ENCODE measurements around the gene WDR7. TPM values are rescaled to one million over a fixed set of nuclear protein-coding genes. Genes with fewer than 3 reads are reported as not detected.

Gene WDR7
- total and polyA plus RNA-seq, 9 of the 15 experiments (the other 6 are each of a cell fraction or from before 2014, with no cell fraction given): 1.4 to 9.4 (median 5.3) TPM

GRCh38 chr18:56927786-56928185, 276.6 kb downstream of the WDR7 start:
- POLR2A ChIA-PET: no interaction called here
- Histone ChIP-seq H3K27ac (ENCODE audit: extremely low read depth, low read depth, low read length) (no peak overlapping the region), H4K20me1 (replicated peaks; ENCODE audit: control insufficient read depth, insufficient read depth, low read length) (no peaks in the 10 kb centered on the region), H3K4me1 (replicated peaks in 1 of 2; ENCODE audit: control insufficient read depth in 2 of 2, insufficient read depth in 2 of 2, low read length in 2 of 2) (no peaks in the 10 kb centered on the region), H3K4me2 (ENCODE audit: insufficient read depth, low read length) (no peak overlapping the region), H3K4me3 (no peak overlapping the region), H3K27me3 (ENCODE audit: control insufficient read depth in 2 of 2, insufficient read depth in 2 of 2, low read length in 2 of 2) (no peaks in the 10 kb centered on the region), H3K79me2 (ENCODE audit: control insufficient read depth, insufficient read depth, low read length) (no peaks in the 10 kb centered on the region), H3K9ac (ENCODE audit: insufficient read depth in 1 of 2, low read depth in 2 of 2, low read length in 2 of 2) (no peak overlapping the region), H3K9me1 (ENCODE audit: control insufficient read depth, insufficient read depth, low read length) (no peaks in the 10 kb centered on the region), H2AFZ (ENCODE audit: low read depth, low read length) (no peak overlapping the region), H3K9me3 (replicated peaks; ENCODE audit: control insufficient read depth, insufficient read depth, low read depth, low read length) (no peaks in the 10 kb centered on the region), H3K36me3 (ENCODE audit: control insufficient read depth, insufficient read depth, low read length) (no peaks in the 10 kb centered on the region)
- in situ Hi-C loops (cut with MboI) (no loop called here), intact Hi-C loops (cut with micrococcal nuclease) (no loop called here)
- TF ChIP-seq ADNP (tag; IDR thresholded peaks at IDR 0.05) (no peak), AFF4 (CRISPR knock-in tag; IDR thresholded peaks at IDR 0.05) (no peak), E2F6 (IDR thresholded peaks at IDR 0.05; ENCODE audit: borderline replicate concordance in 1 of 2, extremely low read depth in 1 of 2, insufficient read depth in 1 of 2, insufficient read length in 1 of 2, low read depth in 1 of 2, low read length in 1 of 2, poor library complexity in 1 of 2, severe bottlenecking in 1 of 2) (no peak), TCF7 (IDR thresholded peaks at IDR 0.05; ENCODE audit: borderline replicate concordance) (no peak), ZNF197 (CRISPR knock-in tag; IDR thresholded peaks at IDR 0.05; ENCODE audit: low read depth) (no peak), ZNF79 (CRISPR knock-in tag; IDR thresholded peaks at IDR 0.05; ENCODE audit: low read depth) (no peak), COPS2 (conservative IDR thresholded peaks at IDR 0.05) (no peak), TSC22D4 (tag; IDR thresholded peaks at IDR 0.05) (no peak), MAFG (tag; conservative IDR thresholded peaks at IDR 0.05) (no peak), PYGO2 (tag; IDR thresholded peaks at IDR 0.05) (no peak), TFE3 (CRISPR knock-in tag; IDR thresholded peaks at IDR 0.05) (no peak), MYNN (IDR thresholded peaks at IDR 0.05) (no peak), MYNN (CRISPR knock-in tag; IDR thresholded peaks at IDR 0.05) (no peak), NONO (IDR thresholded peaks at IDR 0.05; ENCODE audit: low read depth in 2 of 2, low read length in 1 of 2) (no peak), ZNF668 (CRISPR knock-in tag; IDR thresholded peaks at IDR 0.05) (no peak), RBM17 (IDR thresholded peaks at IDR 0.05; ENCODE audit: borderline replicate concordance, low read depth, low read length) (no peak)
- DNase-seq (ENCODE audit: extremely low read depth in 1 of 4, low spot score in 3 of 4): no peak
- WGBS (ENCODE audit: insufficient coverage, low coverage, missing lambda C conversion rate): 75% methylated on average over 3 of the region's 3 CpGs
- FAIRE-seq: no peak
- ATAC-seq: no peak
- CTCF ChIA-PET (ENCODE audit: low intra/inter-chr PET ratio): no interaction called here
- BruUV-seq (replicated peaks): no TSS peak

All from K562 (cell line).